GM10266 (cell line): ENCODE data around the gene PTPN14.

Experiments
- DNase-seq: peaks from one replicate; pipeline ENCODE4 v3.0.0; 2012; ENCODE audit errors: extremely low spot score
- TF ChIP-seq, protein P1 (sequence below): IDR thresholded peaks from 2 replicates; pipeline ENCODE4 v1.5.1; 2012; ENCODE audit warnings: mild to moderate bottlenecking, low read depth; ENCODE audit not compliant: control insufficient read depth, insufficient read depth; ENCODE audit errors: missing control alignments

The PTPN14 gene

DNA sequence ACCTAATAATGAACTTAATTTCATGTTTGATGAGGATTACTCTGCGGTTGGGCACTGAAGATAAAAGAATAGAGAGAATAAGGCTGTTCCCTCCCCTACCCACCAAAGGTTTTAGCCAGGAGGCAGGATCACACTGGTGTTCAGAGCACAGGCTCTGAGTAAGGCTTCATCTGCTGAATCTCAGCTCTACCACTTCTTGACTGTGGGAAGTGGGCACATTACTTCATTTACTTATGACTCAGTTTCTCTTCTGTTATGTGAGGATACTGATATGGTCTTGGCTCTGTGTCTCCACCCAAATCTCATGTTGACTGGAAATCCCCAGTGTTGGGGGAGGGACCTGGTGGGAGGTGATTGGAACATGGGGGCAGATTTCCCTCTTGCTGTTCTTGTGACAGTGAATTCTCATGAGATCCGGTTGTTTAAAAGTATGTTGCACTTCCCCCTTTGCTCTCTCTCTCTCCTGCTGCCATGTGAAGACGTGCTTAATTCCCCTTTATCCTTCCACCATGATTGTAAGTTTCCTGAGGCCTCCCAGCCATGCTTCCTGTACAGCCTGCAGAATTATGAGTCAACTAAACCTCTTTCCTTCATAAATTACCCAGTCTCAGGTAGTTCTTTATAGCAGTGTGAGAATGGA is 190.8 kb downstream of the PTPN14 start:
- DNase-seq: no peak
- TF ChIP-seq, protein P1, sequence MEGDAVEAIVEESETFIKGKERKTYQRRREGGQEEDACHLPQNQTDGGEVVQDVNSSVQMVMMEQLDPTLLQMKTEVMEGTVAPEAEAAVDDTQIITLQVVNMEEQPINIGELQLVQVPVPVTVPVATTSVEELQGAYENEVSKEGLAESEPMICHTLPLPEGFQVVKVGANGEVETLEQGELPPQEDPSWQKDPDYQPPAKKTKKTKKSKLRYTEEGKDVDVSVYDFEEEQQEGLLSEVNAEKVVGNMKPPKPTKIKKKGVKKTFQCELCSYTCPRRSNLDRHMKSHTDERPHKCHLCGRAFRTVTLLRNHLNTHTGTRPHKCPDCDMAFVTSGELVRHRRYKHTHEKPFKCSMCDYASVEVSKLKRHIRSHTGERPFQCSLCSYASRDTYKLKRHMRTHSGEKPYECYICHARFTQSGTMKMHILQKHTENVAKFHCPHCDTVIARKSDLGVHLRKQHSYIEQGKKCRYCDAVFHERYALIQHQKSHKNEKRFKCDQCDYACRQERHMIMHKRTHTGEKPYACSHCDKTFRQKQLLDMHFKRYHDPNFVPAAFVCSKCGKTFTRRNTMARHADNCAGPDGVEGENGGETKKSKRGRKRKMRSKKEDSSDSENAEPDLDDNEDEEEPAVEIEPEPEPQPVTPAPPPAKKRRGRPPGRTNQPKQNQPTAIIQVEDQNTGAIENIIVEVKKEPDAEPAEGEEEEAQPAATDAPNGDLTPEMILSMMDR: no peak

DNA sequence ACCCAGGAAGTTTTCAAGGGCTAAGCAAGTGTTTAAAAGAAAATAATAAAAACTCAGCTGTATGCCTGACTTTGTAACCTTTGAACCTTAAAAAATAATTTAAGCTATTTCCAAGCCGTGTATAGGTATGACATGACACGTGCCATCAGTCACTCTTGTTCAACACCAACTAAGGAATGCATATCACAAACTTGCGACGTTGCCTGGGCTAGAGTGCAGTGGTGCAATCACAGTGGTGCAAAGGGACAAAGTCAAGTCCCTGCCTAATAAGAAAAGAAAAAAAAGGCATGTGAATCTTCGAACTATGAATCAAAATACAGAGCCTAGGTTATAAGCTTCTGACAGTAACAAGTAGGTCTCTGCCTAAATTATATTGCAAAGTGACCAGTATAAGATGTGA is 191.3 kb downstream of the PTPN14 start:
- TF ChIP-seq, protein P1: no peak
- DNase-seq: no peak

DNA sequence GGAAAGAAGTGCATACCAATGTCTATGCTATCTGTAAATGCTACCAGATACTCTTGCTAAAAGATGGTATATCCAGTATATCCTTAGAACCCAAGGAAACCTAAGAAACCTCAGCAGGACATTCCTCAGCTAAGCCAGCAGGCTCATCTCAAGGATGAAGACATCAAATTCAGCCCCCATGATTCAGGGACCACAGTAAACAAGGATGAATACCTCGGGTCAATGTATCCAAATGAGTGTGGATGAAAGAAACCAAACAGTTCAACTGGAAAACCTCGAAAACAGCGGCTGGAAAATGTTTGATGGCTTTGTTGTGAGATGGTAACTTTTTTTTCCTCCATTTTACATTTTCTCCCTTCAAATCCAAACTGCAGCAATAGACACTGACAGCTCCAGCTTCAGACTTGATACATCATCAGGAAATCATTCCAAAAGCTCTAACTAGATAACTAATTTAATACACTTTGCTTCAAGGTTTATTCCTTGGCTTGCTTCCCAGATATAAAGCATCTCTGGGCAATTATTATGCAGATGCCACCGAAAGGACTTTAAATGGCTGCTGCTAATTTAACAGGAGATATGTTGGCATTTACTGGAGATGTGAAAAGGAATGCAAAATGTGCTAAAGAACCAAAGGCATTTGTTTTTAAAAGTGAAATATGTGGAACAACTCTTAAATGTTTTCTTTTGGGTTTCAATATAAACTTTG is 196.8 kb downstream of the PTPN14 start:
- DNase-seq: no peak
- TF ChIP-seq, protein P1: no peak

DNA sequence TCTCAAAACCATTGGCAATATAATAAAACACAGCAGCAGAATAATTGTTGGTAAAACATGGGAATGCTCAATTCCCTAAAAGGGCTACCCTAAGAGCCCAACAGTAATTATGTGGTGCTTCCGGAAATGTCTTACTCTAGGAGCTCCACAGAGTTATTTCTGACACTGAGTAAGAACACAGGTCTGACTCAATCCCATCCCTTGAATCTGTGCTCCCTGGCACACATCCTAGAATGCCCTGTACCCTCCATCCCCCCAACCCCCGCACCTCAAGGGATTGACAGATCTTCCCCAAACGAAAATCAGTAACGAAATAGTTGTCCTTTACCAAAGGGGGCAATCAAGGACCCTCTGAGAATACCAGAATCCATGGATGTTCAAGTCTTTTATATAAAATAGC is 198.6 kb downstream of the PTPN14 start:
- TF ChIP-seq, protein P1: no peak
- no peak for DNase-seq

DNA sequence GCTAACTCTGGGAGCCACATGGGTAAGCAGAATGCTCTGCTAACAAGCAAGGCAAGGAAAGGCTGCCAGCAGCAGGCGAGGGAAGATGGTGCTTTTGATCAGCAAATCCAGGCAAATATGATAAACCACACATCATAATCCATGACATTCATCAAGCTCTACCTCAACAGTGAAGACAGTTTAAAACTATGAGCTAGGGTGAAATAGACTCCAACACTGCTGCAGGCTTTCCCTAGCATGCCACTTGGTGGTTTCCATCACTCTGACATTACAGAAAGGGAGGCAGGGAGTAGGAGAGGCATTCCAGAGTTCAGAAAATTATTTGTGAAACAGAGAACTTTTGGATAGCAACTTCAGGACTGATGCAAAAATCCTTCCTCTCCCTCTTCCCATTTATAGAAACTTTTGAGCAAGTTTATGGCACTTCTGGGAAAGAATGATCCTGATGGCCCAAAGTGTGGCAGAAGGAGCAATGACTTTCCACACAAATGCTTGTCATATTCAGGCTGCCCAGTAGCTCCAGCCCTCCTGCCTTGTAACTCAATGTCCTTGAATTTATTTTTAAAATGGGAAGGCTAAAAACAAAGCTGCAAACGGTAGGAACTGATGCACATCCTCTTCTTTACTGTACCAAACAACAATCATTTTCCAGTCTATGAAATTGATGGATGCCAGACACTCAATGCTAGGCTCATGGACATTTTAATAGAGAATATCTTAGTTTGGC is 199.7 kb downstream of the PTPN14 start:
- DNase-seq: no peak
- TF ChIP-seq, protein P1: no peak

DNA sequence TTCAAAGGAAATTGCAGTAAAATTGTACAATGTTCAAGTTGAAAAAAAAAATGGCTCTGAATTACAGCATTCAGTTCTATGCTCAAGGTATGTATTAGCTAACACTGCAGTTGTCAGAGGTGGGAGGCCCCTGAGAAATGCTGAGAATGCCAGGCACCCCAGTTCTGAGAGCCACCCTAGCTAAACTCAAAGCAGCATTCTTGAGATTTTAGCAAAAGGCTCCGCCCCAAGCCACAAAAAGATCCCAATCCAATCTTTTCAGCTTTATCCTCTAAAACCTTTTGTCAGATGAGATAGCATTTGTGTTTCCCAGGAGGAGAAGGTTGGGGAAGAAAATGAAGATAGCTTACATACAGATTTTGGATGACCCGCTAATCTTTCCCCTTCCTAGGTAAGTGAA is 201.6 kb downstream of the PTPN14 start:
- no peak for DNase-seq
- TF ChIP-seq, protein P1: no peak

DNA sequence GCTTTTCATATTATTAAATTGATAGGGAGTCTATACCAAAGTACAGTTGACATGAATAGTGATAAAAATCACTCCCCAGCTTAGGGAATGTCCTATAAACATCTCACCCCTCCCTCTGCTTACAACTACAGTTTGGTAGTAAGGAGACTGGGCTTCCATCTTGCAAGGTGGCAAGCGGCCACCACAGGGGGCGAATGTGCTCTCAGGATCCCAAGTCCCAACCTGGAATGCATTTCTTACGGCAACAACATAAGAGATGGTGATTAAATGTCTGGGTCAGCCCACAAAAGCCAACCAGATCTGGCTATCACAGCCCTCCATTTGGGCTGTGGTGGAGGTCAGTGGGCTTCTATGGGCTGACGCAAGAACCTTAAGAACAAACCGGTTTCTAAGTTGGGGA is 202.4 kb downstream of the PTPN14 start:
- TF ChIP-seq, protein P1: no peak
- DNase-seq: no peak
